Caco-2 (cell line): ENCODE data around the gene GJD2. TPM values are rescaled to one million over a fixed set of nuclear protein-coding genes. Genes with fewer than 3 reads are reported as not detected.

Source experiments
- BruUV-seq: library from RNA; stranded (reverse); fragments of 400-500 nt; replicated peaks from 2 replicates; lab custom pipeline; 2021; lab: Mats Ljungman, UMichigan
- CTCF ChIA-PET: fragments of 300-600 bp; sonication (Branson Sonifier 250); formaldehyde crosslinking; loops from one replicate; lab custom pipeline; 2022; ENCODE audit warnings: antibody characterized with exemption; lab: Charles Lee
- POLR2A ChIA-PET: fragments of 300-600 bp; sonication (Branson Sonifier 250); formaldehyde crosslinking; loops from one replicate; lab custom pipeline; 2022; ENCODE audit warnings: antibody characterized with exemption; lab: Charles Lee
- DNase-seq, 2 experiments: peaks; one replicate each; pipeline versions ENCODE4 v3.0.0 to v3.0.0-alpha.2; 2020 to 2022
- H3K27me3 ChIP-seq: replicated peaks from 2 replicates; pipeline ENCODE4 v1.6.0; 2011; ENCODE audit warnings: low read length; ENCODE audit not compliant: control insufficient read depth, insufficient read depth
- H3K36me3 ChIP-seq: 2 replicates; pipeline ENCODE4 v1.5.1; 2011; ENCODE audit warnings: low read length; ENCODE audit not compliant: control insufficient read depth, insufficient read depth
- H3K4me1 ChIP-seq: fragments of 250-450 bp; sonication (Bioruptor Pico); 2 replicates; pipeline ENCODE4 v1.5.1; 2020; ENCODE audit warnings: mild to moderate bottlenecking
- H3K4me3 ChIP-seq: 2 replicates; pipeline ENCODE4 v1.5.1; 2011; ENCODE audit warnings: low read depth, mild to moderate bottlenecking, control low read depth, low read length
- H3K9me3 ChIP-seq: fragments of 250-450 bp; sonication (Bioruptor Pico); 2 replicates; pipeline ENCODE4 v1.5.1; 2020; ENCODE audit warnings: mild to moderate bottlenecking, moderate library complexity
- H3K27ac Mint-ChIP-seq: one replicate; pipeline ENCODE4 v1.8.0; 2022; ENCODE audit warnings: mixed read lengths; ENCODE audit not compliant: unreplicated experiment
- H3K27me3 Mint-ChIP-seq: one replicate; pipeline ENCODE4 v1.8.0; 2022; ENCODE audit warnings: mixed read lengths; ENCODE audit not compliant: insufficient read depth, unreplicated experiment
- H3K36me3 Mint-ChIP-seq: one replicate; pipeline ENCODE4 v1.8.0; 2022; ENCODE audit warnings: mild to moderate bottlenecking, mixed read lengths; ENCODE audit not compliant: insufficient read depth, unreplicated experiment
- H3K4me1 Mint-ChIP-seq: one replicate; pipeline ENCODE4 v1.8.0; 2022; ENCODE audit warnings: low read depth, mixed read lengths; ENCODE audit not compliant: unreplicated experiment
- H3K4me3 Mint-ChIP-seq: one replicate; pipeline ENCODE4 v1.8.0; 2022; ENCODE audit warnings: mild to moderate bottlenecking, moderate library complexity, mixed read lengths; ENCODE audit not compliant: unreplicated experiment
- H3K9me3 Mint-ChIP-seq: one replicate; pipeline ENCODE4 v1.8.0; 2022; ENCODE audit warnings: mixed read lengths; ENCODE audit not compliant: unreplicated experiment
- CTCF ChIP-seq, 2 experiments: fragments of 200-600 bp in 1 of 2; IDR thresholded peaks; 1 replicate in 1 of 2; 2 replicates in 1 of 2; pipeline versions ENCODE4 v1.5.1 to v1.8.0; 2011 to 2022; ENCODE audit warnings: antibody characterized with exemption in 1 of 2, control low read depth in 1 of 2, inconsistent platforms in 1 of 2, low read depth in 1 of 2, low read length in 1 of 2, mild to moderate bottlenecking in 1 of 2, moderate library complexity in 1 of 2; ENCODE audit not compliant: insufficient read depth in 1 of 2, severe bottlenecking in 1 of 2, unreplicated experiment in 1 of 2
- intact Hi-C: fragments of 100-400 bp; cut with micrococcal nuclease; formaldehyde crosslinking; loops from one replicate; pipeline ENCODE4 v1.10.0; 2022; ENCODE audit not compliant: unreplicated experiment
- total RNA-seq: library from RNA; stranded (reverse); gene quantifications from 2 replicates; pipeline ENCODE4 v1.2.3, GENCODE V29; 2022

Gene GJD2
- total RNA-seq, 1 experiment from 2014 or later: not detected

- POLR2A ChIA-PET: no interaction called here
- no peak for DNase-seq
- Histone ChIP-seq H3K27me3 (no peaks in the 10 kb centered on the region), H3K4me3 (no peak overlapping the region), H3K36me3 (no peaks in the 10 kb centered on the region), H3K4me1 (no peaks in the 10 kb centered on the region), H3K9me3 (no peaks in the 10 kb centered on the region)
- BruUV-seq: no TSS peak
- Mint-ChIP-seq H3K27ac (no peak overlapping the region), H3K36me3 (no peaks in the 10 kb centered on the region), H3K9me3 (no peaks in the 10 kb centered on the region), H3K4me1 (no peaks in the 10 kb centered on the region), H3K4me3 (no peak overlapping the region), H3K27me3 (peaks cover 34% of the 10 kb centered on the region)
- CTCF ChIA-PET: no interaction called here
- intact Hi-C loops: no loop called here
- TF ChIP-seq CTCF (IDR thresholded peaks at IDR 0.05; ENCODE audit: insufficient read depth in 1 of 2, low read depth in 1 of 2, low read length in 1 of 2, severe bottlenecking in 1 of 2, unreplicated experiment in 1 of 2): no peak
Observed at GRCh38 chr15:34765741-34766140, 10.9 kb upstream of the GJD2 start.

- no peaks in the 10 kb centered on the region for H3K36me3 ChIP-seq
- intact Hi-C loops: no loop called here
- TF ChIP-seq CTCF (IDR thresholded peaks at IDR 0.05; ENCODE audit: insufficient read depth in 1 of 2, low read depth in 1 of 2, low read length in 1 of 2, severe bottlenecking in 1 of 2, unreplicated experiment in 1 of 2): no peak
- Mint-ChIP-seq H3K4me3 (no peak overlapping the region), H3K36me3 (no peaks in the 10 kb centered on the region), H3K27me3 (peaks cover 23% of the 10 kb centered on the region), H3K4me1 (no peaks in the 10 kb centered on the region), H3K9me3 (no peaks in the 10 kb centered on the region), H3K27ac (no peak overlapping the region)
- no peaks in the 10 kb centered on the region for H3K4me1 ChIP-seq
- CTCF ChIA-PET: no interaction called here
- H3K9me3 ChIP-seq: no peaks in the 10 kb centered on the region
- POLR2A ChIA-PET: no interaction called here
- no TSS peak for BruUV-seq
- no peaks in the 10 kb centered on the region for H3K27me3 ChIP-seq
- no peak overlapping the region for H3K4me3 ChIP-seq
- DNase-seq: no peak
Observed at GRCh38 chr15:34760909-34761308, 6.1 kb upstream of the GJD2 start.

- H3K27me3 ChIP-seq: no peaks in the 10 kb centered on the region
- CTCF ChIA-PET: no interaction called here
- Mint-ChIP-seq H3K27me3 (peaks cover 29% of the 10 kb centered on the region), H3K36me3 (no peaks in the 10 kb centered on the region), H3K27ac (no peak overlapping the region), H3K4me3 (no peak overlapping the region), H3K9me3 (no peaks in the 10 kb centered on the region), H3K4me1 (no peaks in the 10 kb centered on the region)
- intact Hi-C loops: no loop called here
- POLR2A ChIA-PET: no interaction called here
- H3K36me3 ChIP-seq: no peaks in the 10 kb centered on the region
- H3K4me3 ChIP-seq: no peak overlapping the region
- no peak for TF ChIP-seq CTCF (IDR thresholded peaks at IDR 0.05; ENCODE audit: insufficient read depth in 1 of 2, low read depth in 1 of 2, low read length in 1 of 2, severe bottlenecking in 1 of 2, unreplicated experiment in 1 of 2)
- no TSS peak for BruUV-seq
- DNase-seq: no peak
- no peaks in the 10 kb centered on the region for H3K9me3 ChIP-seq
- H3K4me1 ChIP-seq: no peaks in the 10 kb centered on the region
Observed at GRCh38 chr15:34759992-34760391, 5.2 kb upstream of the GJD2 start.
